Left cardiac atrium (tissue), 4 donors: Measurements from ENCODE around the gene MOB2. TPM values are rescaled to one million over a fixed set of nuclear protein-coding genes. Genes with fewer than 3 reads are reported as not detected.

Experiments
- ATAC-seq, 2 donors: fragments of 200-7000 bp; cut with Tn5 transposase; one replicate each; pipeline ENCODE4 v1.9.1; 2020; ENCODE audit warnings: mild to moderate bottlenecking in 2 of 2, moderate library complexity in 2 of 2
- DNase-seq: peaks from one replicate; pipeline ENCODE4 v3.0.0-alpha.2; 2020
- intact Hi-C, 2 donors: fragments of 100-400 bp; cut with DNase I; formaldehyde crosslinking; loops; one replicate each; pipeline versions ENCODE4 v1.14.1 to v1.15.1; 2022 to 2023
- total RNA-seq, 2 donors: library from RNA; stranded (reverse); fragmentation: NEBNext Ultra II Directional; extraction: Animal tissue kit (Norgen Biotek cat#: 25700); gene quantifications; one replicate each; pipeline ENCODE4 v1.2.1, GENCODE V29; 2021
- donor health status: DM: no; HTN: yes; CAD: no.
- donor health status: DM: no; HTN: yes; CAD: no; lungs with severe emphysema.
- donor health status: DM: yes; HTN: yes; CAD: no.
- donor health status: Dilated cardiomyopathy.

The MOB2 gene
- total RNA-seq, 2 donors from 2014 or later: 36.6 to 44.0 TPM

DNA sequence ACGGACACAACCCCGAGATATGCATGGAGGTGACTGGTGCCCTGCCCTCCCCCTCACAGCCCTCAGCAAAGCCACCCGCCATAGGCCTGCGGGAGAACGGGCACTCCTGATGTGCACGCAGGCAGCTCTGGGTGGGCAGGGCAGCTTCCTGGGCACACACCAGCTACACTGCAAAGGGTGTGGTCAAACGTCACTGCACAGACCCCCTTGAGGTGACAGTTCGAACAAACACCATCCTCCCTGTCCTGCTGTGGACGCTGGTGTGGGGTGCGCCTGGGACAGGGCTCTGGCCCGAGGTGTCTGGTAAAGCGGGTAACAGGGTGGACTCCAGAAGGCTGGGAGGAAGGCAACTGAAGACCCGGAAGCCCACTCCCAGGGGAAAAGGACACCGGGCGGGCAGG is 21.9 kb upstream of the MOB2 start:
- peak; percentile 13 for DNase-seq
- intact Hi-C loops: no loop called here
- no peak for ATAC-seq

DNA sequence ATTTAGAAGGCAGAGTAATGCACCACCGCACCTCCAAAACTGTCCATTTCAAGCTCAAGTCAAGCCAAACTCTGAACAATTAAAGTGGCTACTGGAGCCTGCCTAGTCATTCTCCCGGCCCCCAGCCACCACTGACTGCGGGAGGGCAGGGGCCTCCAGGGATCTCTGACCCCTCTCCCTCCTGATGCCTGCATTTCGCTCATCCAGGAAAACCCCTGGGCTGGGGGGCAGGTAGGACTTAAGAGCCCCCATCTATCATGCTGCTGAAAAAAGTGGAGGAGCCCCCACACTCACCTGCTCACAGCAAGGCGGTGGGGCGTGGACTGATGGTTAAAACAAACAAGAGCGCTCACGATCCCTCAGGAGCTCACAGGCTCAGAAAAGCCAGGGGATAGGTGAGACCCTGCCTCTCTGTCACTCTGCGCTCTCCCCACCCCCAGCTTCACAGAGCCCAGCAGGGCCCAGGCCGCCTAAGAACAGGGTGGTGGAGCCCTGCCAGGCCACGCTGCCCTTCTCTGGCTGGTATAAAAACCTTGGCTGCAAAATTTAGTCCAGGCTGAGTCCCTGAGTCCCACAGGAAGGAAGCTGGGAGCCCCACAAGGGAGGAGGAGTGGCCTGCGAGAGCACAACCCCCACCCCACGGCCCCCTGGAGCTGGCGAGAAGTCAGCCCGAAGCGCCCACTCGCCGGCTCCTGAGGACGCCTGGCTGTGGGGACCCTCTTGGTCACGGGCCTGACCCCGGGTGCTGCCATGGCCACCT is 21.0 kb upstream of the MOB2 start:
- DNase-seq (peak; percentile 30), ATAC-seq (peak in 1 of 2 donors; percentile 45)
- intact Hi-C loops: no loop called here

DNA sequence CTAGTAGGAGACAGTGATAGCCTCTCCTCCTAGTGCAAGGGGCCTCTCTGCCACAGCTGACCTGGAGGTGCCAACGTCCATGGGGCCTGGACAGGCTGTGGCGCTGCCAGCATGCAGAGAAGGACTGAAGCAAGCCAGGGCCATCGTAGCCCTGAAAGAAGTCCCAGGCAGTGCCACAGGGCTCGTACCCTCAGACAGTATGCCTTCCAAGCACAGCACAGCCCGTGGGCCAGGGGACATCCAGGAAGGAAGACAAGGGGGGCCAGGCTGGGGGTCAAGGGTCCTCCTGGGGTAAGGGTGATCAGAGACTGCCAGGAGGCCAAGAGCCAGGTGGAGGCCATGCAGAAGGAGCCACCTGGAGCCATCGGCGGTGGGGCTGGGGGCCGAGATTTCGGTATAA is 20.4 kb upstream of the MOB2 start:
- ATAC-seq (no peak), DNase-seq (peak; percentile 16)
- intact Hi-C loops: no loop called here

DNA sequence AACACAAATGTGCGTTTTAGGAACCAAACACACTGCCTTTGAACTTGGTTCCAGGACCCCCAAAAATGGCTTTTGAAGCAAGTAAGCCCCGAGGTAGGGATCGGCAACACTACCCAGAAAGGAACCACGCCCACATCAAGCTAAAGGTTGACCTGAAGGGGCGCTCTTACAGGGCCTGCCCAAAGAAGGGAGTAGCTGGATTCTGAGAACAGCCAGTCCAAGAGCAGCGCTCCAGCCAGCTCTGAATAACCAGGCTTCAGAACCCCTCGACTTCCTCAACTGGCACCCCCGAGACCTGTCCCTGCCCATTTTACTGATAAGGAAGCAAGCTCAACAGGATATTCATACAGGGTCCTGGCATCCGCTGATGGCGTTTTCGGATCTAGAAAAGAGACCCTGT is 18.9 kb upstream of the MOB2 start:
- DNase-seq: peak; percentile 22
- ATAC-seq: no peak
- intact Hi-C loops: no loop called here

DNA sequence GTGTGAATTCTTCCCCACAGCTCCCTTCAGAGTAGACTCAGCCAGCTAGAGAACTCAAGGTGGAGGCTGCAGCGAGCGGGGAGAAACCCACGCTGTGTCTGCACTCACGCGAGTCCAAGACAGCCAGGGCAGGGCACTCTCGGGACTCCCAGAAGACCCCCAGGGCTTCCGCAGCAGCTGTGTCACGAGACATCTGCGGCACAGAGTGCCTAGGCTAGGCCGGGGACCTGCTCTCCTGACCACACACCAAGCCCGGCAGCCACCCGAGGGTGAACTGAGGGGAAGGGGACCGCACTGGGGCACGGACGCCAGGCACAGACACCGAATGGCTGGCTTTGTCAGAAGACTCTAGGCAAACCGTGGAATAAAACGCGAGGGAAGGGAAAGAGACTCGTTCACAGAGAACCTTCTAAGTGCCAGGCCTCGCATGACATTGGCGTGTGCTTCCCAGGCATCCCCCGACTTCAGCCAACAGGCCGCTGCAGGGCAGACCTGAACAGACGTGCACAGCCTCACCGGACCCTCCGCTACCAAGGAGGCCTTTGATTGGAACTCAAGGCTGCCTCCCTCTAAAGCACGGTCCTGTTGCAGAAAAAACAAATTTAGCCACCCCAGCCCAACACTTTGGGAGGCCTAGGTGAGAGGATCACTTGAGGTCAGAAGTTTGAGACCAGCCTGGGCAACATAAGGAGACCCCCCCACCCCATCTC is 18.2 kb upstream of the MOB2 start:
- DNase-seq: peak; percentile 18
- intact Hi-C loops: no loop called here
- ATAC-seq: no peak

DNA sequence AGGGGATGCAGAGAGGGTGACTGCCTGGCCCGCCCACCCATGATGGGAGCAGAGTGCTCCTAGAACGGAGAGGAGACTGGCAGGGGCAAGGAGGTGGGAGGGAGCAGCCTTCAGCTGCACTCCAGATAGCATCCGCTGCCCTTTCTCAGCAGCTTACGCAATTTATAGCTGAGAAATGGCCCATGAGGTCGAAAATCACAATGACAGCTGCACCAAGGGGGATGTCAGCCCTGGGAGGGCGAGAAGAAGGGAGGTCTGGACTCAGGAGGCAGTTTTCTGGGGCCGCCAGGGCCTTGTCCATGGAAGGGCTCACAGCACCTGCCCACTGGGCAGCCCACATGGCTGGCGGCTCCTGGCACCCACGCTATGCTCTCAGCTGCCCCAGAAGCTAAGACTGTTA is 17.6 kb upstream of the MOB2 start:
- DNase-seq (no peak), ATAC-seq (peak; percentile 6 to 9)
- intact Hi-C loops: no loop called here

DNA sequence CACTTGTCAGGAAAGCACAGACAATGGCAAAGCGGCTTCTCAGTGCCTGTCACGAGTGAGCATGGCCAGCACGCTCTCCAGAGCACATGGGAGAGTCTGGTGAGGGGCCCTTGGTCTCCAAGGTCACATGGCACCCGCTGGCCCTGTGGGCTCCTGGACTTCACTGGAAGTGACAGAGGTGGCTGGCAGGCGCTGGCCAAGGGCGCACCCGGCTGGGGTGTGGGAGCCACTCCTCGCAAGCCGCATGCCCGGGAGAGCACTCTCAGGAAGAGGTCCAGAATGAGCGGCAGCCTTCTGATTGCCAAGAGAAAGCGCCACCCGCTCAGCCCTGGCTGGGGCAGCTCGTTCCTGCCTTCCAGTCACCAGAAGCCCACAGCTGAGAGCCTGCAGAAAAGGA is 17.1 kb upstream of the MOB2 start:
- intact Hi-C loops: no loop called here
- ATAC-seq: peak; percentile 46 to 60
- peak; percentile 47 for DNase-seq

DNA sequence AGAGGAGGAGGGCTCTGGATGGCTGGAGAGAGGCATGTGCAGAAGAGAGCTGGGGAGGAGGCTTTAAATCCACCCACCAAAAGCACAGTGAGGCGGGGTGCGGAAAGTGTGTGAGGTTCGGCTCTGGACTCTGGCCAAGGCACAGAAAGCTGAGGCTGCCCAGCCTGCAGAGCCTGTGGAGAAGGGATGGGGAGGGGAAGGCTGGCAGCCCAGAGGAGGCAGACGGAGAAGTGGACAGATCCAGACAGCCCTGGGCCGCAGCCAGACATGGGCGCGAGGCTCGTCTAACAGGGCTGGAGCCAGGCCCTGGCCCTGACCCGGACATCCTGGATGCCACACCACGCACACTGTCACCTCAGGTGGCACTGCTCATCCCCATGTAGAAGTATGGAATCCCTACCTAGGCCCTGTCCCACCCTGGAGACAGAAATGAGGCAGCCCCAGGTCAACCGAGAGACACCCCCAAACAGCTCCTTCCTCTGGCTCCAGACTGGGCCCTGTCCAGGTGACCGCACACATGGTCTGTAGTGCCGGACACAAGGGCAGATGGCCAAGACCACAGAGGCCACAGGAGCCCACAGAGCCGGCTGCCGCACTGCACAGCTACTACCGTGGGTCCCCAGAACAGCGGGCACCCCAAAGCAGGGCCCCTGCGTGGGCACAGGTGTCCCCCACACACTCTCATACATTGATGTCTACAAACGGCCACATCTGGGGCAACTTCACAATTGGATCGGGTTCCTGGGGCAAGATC is 16.6 kb upstream of the MOB2 start:
- intact Hi-C loops: no loop called here
- DNase-seq (peak; percentile 62), ATAC-seq (peak; percentile 70 to 72)

DNA sequence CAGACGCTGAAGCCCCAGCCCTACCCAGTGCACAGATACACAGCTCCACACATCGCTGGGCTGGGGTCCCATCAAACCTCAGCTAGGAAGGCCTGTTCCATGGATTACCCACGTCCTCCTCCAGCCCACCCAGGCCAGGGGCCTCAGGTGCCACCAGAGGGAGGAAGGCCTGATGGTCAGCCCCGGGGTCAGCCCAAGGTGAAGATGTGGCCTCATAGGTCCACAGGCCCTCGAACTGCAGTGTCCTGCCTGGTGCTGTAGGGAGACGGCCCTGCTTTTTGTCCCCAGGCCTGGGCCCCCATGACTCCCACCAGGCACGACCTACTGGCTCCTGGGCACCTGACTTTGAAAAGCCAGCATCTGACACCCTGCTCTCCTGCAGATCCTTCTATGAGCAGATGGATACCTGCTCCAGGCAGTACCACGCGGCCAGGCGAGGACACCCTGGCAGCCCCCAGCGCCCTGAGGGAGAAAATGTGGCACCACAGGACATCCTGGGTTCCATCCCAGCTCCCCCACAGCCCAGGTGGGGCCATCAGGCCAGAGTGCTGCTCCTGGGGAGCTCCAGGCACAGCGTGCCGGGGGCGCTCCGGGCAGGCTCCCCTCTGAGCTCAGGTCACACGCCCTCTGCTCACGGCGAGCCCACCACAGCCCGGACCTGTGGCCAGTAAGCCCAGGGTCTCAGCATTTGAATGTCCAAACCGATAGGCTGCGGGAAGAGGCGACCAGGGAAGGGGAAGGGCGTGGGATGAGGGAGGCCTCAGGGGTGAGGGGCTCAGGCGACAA is 15.8 kb upstream of the MOB2 start:
- intact Hi-C loops: no loop called here
- no peak for ATAC-seq
- peak; percentile 18 for DNase-seq

DNA sequence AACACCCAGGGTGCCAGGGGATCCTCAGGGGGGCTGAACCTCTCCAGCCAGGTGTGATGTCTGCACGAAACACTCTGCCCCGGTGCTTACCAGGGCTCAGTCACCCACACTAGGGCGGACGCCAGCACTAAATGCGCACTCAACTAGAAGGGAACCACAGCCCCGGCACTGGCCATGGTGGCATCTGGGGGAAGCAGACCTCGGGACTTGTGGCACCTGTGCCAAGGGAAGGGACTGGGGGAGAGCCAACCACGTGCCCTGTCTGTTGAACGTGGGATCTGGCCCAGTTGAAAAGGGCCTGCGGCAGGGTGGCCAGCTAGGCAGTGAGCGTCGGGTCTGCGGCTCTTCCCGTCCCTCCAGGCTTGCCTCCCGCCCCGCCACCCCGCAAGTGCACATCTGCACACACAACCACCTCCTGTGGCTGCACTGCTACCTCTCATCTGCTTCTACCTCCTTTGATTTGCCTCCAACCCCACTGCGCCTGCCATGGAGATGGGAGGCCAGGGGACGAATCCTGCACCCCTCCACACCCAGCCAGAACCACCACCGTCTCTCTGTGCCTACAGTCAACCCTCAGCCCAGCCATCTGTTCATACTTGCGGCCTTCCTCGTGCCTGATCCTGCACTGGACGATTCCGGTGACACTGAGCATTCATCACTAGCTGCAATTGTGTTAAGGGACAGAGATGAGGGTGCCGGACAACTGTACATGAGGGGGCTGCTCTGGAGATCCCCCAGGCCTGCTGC is 15.0 kb upstream of the MOB2 start:
- ATAC-seq (no peak), DNase-seq (peak; percentile 16)
- intact Hi-C loops: no loop called here

DNA sequence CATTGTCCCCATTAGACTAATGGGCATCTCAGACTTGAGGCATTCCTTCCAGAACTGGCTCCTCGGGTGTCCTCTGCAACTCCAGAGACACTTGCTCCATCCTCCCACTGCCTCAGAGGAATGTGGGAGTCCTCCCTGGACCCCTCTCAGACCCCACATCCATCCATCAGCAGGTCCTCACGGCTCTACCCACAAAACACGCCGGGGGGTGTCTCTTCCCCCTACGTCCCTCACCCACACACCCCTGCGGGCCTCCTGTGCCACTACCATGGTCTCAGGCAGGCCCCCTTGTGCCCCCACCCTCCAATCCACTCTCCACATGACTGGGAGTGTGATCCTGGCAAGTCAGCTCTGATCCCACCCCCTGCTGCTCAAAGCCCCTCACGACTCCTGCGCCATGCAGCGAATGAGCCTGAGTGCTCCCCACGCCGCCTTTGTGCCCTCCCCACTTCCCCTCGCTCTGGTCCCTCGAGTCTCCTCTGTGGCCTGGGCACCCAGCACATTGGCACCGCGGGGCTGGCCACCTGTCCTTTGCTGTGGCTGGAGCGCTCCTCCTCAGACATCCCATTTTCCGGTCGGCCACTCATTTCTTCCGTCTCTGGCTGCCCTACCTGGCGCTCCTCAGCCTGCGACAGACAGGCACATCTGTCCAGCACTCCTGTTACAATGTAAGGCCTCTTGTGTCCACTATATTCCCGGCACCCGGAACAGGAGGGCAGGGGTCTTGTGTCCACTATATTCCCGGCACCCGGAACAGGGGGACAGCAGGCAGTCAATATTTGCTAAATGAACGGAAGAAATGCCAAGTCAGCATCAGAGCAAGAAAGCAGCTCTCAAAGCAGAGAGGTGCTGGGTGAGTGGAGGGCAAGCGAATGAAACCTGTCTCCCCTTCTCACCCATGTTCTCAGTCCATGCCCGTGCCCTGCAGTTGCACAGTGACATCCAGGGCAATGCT is 14.2 kb upstream of the MOB2 start:
- DNase-seq: peak; percentile 10
- intact Hi-C loops: no loop called here
- no peak for ATAC-seq

DNA sequence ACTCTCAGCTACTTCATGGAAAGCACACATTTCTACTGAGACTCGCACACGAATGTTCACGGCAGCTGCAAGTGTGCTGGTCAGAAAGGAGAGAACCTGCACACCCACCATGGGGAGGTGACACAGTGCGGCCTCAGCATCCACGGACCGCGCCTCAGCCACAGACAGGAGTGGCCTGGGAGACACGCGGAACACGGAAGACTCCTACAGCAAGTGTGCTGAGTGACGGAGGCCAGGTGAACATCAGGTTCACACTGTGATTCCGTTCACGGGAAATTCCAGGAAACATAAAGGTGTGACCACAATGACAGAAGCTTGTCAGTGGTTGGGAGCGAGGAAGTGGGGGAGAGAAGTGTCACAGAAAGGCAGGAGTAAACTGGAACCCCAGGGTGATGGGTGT is 13.3 kb upstream of the MOB2 start:
- DNase-seq (peak; percentile 13), ATAC-seq (no peak)
- intact Hi-C loops: no loop called here

DNA sequence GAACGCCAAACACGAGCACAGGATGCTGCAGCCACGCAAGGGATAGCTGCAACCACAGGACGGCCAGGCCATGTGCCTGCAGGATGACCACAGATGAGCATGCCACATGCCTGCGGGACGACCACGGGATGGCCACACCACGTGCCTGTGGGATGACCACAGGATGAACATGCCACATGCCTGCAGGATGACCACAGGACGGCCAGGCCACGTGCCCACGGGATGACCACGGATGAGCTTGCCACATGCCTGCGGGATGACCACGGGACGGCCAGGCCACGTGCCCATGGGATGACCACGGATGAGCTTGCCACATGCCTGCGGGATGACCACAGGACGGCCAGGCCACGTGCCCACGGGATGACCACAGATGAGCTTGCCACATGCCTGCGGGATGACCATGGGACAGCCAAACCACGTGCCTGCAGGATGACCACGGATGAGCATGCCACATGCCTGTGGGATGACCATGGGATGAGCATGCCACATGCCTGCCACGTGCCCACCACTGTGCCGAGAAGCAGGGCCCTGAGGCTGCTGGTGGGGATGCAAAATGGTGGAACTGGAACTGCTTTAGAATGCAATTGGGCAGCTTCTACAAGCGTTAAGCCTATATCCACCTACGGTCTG is 12.8 kb upstream of the MOB2 start:
- intact Hi-C loops: no loop called here
- ATAC-seq (no peak), DNase-seq (no peak)

DNA sequence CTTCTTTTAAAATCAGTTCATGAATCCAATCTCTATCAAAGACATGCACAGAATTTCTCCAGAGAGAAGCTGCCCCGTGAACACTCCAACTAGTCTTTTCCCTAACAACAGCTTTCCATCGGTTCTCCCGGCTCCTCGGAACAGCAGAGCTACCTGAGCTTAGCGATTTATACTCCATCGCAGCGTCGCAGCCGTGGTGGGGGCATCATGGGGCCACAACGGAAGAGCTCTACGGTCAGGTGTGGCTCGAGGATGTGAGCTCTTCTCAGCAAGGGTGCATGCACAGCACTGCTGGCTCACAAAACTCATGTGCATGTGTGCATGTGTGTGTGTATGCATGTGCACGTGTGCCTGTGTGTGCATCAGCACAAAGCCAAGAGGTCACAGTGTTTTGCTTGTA is 11.7 kb upstream of the MOB2 start:
- DNase-seq (no peak), ATAC-seq (no peak)
- intact Hi-C loops: no loop called here

DNA sequence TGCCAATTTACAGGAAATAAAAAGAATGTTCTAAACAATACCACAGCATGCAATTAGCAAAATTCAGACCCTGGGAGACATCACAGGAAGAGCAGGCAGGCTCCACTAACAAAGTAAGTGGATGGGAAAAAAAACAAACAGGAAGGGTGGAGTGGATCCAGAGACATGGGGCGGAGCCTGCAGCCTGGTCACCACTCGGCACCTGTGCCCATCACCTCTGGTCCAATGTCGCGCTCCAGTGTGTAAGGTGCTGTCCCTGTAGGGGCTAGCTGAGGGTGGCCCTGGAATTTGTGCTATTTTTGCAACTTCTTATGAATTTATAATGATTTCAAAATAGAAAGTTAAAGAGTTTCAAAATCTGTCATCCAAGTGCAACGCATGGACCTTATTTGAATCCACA is 11.0 kb upstream of the MOB2 start:
- ATAC-seq (no peak), DNase-seq (peak; percentile 10)
- intact Hi-C loops: no loop called here

DNA sequence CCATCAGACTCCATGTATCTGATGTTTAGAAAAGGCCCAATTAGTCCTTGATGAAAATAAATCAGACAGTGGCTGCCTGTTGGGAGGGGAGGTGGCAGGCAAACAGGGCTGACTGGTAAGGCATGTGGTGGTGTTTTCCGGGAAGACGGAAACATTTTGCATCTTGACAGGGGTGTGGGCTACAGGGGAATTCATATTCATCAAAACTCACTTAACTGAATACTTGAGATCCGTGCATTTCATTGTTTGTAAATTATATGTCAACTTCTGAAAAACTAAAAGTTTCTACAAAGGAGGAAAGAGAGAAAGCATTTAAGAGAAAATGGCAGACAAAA is 10.1 kb upstream of the MOB2 start:
- DNase-seq: no peak
- intact Hi-C loops: no loop called here
- ATAC-seq: no peak

DNA sequence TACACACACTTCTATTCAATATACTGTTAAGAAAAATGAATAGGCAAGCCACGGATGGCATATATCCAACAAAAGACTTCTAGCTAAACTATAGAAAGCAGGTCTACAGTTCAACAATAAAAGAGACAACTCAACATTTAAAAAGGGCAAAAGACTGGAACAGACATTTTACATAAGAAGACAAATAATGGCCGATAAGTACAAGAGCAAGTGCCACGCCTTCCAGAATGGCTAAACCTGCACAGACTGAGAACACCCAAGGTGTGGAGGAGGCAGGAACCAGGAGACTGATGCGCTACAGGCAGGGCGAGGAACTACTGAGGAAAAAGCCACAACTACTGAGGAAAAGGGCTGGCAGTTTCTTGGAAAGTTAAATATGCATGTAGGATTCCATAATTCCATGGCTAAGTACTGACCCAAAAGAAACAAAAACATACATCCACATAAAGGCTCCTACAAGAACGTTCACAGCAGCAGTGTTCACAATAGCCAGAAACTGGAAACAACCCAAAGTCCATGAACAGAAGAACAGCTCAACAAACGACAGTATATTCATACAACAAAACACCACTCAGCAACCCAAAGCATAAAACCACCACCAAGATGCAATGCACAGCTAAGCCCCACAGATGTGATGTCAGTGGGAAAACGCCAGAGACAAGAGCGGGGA is 9.6 kb upstream of the MOB2 start:
- ATAC-seq (no peak), DNase-seq (no peak)
- intact Hi-C loops: no loop called here
